ENCODE results near the gene ZDHHC14.

ZDHHC14 gene

GRCh38 chr6:157539421-157539822 lies 158.4 kb downstream of the ZDHHC14 start:
- no peak for DNase-seq

- DNase-seq, result no peak
These were observed 159.1 kb downstream of the ZDHHC14 start for GRCh38 chr6:157539900-157540752.

- DNase-seq, result no peak
These were observed 160.8 kb downstream of the ZDHHC14 start for GRCh38 chr6:157541618-157542413.

- no peak for DNase-seq
These were observed 161.6 kb downstream of the ZDHHC14 start for GRCh38 chr6:157542414-157543160.

- no peak for DNase-seq
These were observed 165.3 kb downstream of the ZDHHC14 start for GRCh38 chr6:157546321-157546720.

- no peak for DNase-seq
These were observed 166.1 kb downstream of the ZDHHC14 start for GRCh38 chr6:157547112-157547511.

- DNase-seq, result no peak
These were observed 167.9 kb downstream of the ZDHHC14 start for GRCh38 chr6:157548635-157549467.

GRCh38 chr6:157549468-157549745 lies 168.4 kb downstream of the ZDHHC14 start:
- DNase-seq, result no peak

- no peak for DNase-seq
These were observed 169.4 kb downstream of the ZDHHC14 start for GRCh38 chr6:157550114-157550989.

- no peak for DNase-seq
These were observed 170.2 kb downstream of the ZDHHC14 start for GRCh38 chr6:157551041-157551832.

- no peak for DNase-seq
These were observed 171.2 kb downstream of the ZDHHC14 start for GRCh38 chr6:157552081-157552747.

- no peak for DNase-seq
These were observed 172.0 kb downstream of the ZDHHC14 start for GRCh38 chr6:157552820-157553485.

GRCh38 chr6:157554747-157555146 lies 173.8 kb downstream of the ZDHHC14 start:
- no peak for DNase-seq

GRCh38 chr6:157555455-157556143 lies 174.6 kb downstream of the ZDHHC14 start:
- no peak for DNase-seq

GRCh38 chr6:157556144-157556645 lies 175.2 kb downstream of the ZDHHC14 start:
- DNase-seq, result no peak

- no peak for DNase-seq
These were observed 175.9 kb downstream of the ZDHHC14 start for GRCh38 chr6:157556671-157557430.

GRCh38 chr6:157557559-157557958 lies 176.6 kb downstream of the ZDHHC14 start:
- no peak for DNase-seq

GRCh38 chr6:157558049-157558448 lies 177.1 kb downstream of the ZDHHC14 start:
- DNase-seq, result no peak
